Thoracic aorta (tissue), 2 donors: ENCODE results near the gene RRP8. TPM values are rescaled to one million over a fixed set of nuclear protein-coding genes. Genes with fewer than 3 reads are reported as not detected.

Source experiments
- ATAC-seq: fragments of 150-250 bp; one replicate; pipeline ENCODE4 v1.8.0; 2017; ENCODE audit warnings: low read depth; ENCODE audit not compliant: insufficient number of reproducible peaks, low FRiP score
- DNase-seq: peaks from one replicate; pipeline ENCODE4 v3.0.0-alpha.2; 2020; ENCODE audit warnings: low spot score
- H3K27ac ChIP-seq, 2 donors: fragments of 200-600 bp; sonication (generic); 1 replicate in 1 of 2; 2 replicates in 1 of 2; pipeline ENCODE4 v1.5.1; 2016; ENCODE audit warnings: mild to moderate bottlenecking in 2 of 2, moderate library complexity in 2 of 2
- H3K27me3 ChIP-seq: fragments of 200-600 bp; sonication (generic); replicated peaks from 2 replicates; pipeline ENCODE4 v1.6.0; 2016; ENCODE audit warnings: mild to moderate bottlenecking; ENCODE audit not compliant: insufficient read depth
- H3K36me3 ChIP-seq: fragments of 200-600 bp; sonication (generic); one replicate; pipeline ENCODE4 v1.5.1; 2016
- H3K4me1 ChIP-seq, 2 donors: fragments of 200-600 bp; sonication (generic); 1 replicate in 1 of 2; 2 replicates in 1 of 2; pipeline versions ENCODE4 v1.5.1 to v1.6.0; 2016; ENCODE audit warnings: low read depth in 2 of 2, mild to moderate bottlenecking in 1 of 2; ENCODE audit not compliant: control insufficient read depth in 1 of 2
- H3K4me3 ChIP-seq: fragments of 200-600 bp; sonication (generic); 2 replicates; pipeline ENCODE4 v1.5.1; 2016; ENCODE audit warnings: mild to moderate bottlenecking
- H3K9me3 ChIP-seq: fragments of 200-600 bp; sonication (generic); 2 replicates; pipeline ENCODE4 v1.5.1; 2016
- total RNA-seq, 2 donors: library from RNA; depleted of rRNA; stranded (reverse); fragments of >200 nt; gene quantifications; one replicate each; pipeline versions ENCODE4 v1.1.0 to v1.2.3, GENCODE V29; 2016
- TF ChIP-seq, protein P1 (sequence below): fragments of 200-600 bp; sonication (generic); IDR thresholded peaks from one replicate; pipeline ENCODE4 v1.5.1; 2019; ENCODE audit warnings: antibody characterized with exemption

RRP8 gene
- total RNA-seq, 2 donors from 2014 or later, result 13.9 to 35.8 TPM

GRCh38 chr11:6554828-6555706 is 48.3 kb downstream of the RRP8 start:
- no peaks in the 10 kb centered on the region for H3K9me3 ChIP-seq
- TF ChIP-seq, protein P1, sequence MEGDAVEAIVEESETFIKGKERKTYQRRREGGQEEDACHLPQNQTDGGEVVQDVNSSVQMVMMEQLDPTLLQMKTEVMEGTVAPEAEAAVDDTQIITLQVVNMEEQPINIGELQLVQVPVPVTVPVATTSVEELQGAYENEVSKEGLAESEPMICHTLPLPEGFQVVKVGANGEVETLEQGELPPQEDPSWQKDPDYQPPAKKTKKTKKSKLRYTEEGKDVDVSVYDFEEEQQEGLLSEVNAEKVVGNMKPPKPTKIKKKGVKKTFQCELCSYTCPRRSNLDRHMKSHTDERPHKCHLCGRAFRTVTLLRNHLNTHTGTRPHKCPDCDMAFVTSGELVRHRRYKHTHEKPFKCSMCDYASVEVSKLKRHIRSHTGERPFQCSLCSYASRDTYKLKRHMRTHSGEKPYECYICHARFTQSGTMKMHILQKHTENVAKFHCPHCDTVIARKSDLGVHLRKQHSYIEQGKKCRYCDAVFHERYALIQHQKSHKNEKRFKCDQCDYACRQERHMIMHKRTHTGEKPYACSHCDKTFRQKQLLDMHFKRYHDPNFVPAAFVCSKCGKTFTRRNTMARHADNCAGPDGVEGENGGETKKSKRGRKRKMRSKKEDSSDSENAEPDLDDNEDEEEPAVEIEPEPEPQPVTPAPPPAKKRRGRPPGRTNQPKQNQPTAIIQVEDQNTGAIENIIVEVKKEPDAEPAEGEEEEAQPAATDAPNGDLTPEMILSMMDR, result no peak
- peaks cover 5% of the 10 kb centered on the region for H3K36me3 ChIP-seq
- ATAC-seq (no peak), DNase-seq (no peak)
- H3K4me1 ChIP-seq, result no peaks in the 10 kb centered on the region
- H3K27me3 ChIP-seq, result no peaks in the 10 kb centered on the region
- H3K4me3 ChIP-seq, result no peak overlapping the region
- H3K27ac ChIP-seq, result no peak overlapping the region

DNA sequence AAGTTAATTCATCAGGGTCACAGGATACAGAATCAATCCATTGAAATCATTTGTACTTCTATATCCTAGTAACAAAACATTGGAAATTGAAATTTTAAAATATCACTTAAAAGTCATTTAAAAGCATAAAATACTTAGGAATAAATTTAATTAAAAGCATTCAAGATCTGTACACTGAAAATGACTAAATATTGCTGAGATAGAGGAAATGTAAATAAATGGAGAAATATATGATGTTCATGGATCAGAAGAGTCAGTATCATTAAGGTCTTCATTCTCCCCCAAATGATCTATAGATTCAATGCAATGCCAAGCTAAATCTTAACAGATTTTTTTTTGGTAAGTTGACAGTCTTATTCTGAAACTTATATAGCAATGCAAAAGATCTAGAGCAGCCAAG is 49.8 kb downstream of the RRP8 start:
- TF ChIP-seq, protein P1, result no peak
- ATAC-seq (no peak), DNase-seq (no peak)
- Histone ChIP-seq H3K9me3 (no peaks in the 10 kb centered on the region), H3K4me1 (no peaks in the 10 kb centered on the region), H3K27ac (no peak overlapping the region), H3K36me3 (peaks cover 5% of the 10 kb centered on the region), H3K27me3 (no peaks in the 10 kb centered on the region), H3K4me3 (no peak overlapping the region)

DNA sequence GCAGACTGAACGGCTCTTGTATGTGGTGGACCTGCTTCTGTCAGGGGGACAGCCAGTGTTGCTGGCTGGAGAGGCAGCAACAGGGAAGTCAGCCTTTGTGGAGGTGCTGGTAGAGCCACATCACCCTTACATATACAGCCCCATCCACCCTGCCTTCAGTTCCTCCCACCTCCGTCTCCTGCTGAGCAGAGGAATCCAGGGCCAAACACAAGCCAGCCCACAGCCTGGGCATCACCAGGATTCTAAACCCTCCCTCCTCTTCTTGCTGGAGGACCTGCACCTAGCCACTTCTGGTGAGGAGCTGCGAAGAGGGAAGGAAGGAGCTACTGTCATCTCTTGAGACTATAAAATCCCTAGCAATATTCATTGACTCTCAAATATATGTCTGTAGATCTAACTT is 54.8 kb downstream of the RRP8 start:
- Histone ChIP-seq H3K27ac (no peak overlapping the region), H3K27me3 (no peaks in the 10 kb centered on the region), H3K4me1 (no peaks in the 10 kb centered on the region), H3K4me3 (no peak overlapping the region), H3K9me3 (no peaks in the 10 kb centered on the region), H3K36me3 (peaks cover 11% of the 10 kb centered on the region)
- TF ChIP-seq, protein P1, result no peak
- ATAC-seq (no peak), DNase-seq (no peak)

- TF ChIP-seq, protein P1, result no peak
- Histone ChIP-seq H3K9me3 (no peaks in the 10 kb centered on the region), H3K27ac (no peak overlapping the region), H3K4me1 (no peaks in the 10 kb centered on the region), H3K27me3 (no peaks in the 10 kb centered on the region), H3K36me3 (peaks cover 11% of the 10 kb centered on the region), H3K4me3 (no peak overlapping the region)
- ATAC-seq (no peak), DNase-seq (no peak)
Measured at GRCh38 chr11:6548121-6548520, 55.3 kb downstream of the RRP8 start.

DNA sequence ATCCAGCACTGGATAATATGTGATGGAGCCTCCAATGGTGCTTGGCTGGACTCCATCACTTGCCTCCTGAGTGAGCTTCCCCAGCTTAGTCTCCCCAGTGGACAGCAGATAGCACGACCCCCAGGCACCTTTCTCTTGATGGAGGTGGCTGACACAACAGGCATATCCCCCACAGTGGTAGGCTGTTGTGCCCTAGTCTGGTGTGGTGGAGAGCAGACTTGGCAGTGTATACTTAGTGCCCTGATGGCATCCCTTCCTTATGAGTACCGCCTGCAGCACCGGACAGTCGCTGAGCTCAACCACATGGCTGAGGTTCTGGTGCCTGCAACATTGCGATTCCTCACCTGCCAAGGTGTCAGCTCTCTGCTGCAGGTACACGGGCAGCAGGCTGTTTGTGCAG is 56.2 kb downstream of the RRP8 start:
- Histone ChIP-seq H3K4me3 (no peak overlapping the region), H3K36me3 (peaks cover 11% of the 10 kb centered on the region), H3K9me3 (no peaks in the 10 kb centered on the region), H3K27ac (no peak overlapping the region), H3K4me1 (no peaks in the 10 kb centered on the region), H3K27me3 (no peaks in the 10 kb centered on the region)
- ATAC-seq (no peak), DNase-seq (no peak)
- TF ChIP-seq, protein P1, result no peak
